GM18498 (cell line): ENCODE data around the gene SLC46A3.
"Not testable (repeated sequence)": the region's sequence is repeated elsewhere in the genome, so short reads cannot be mapped to it uniquely, and the experiment has no call there.

Source experiments
- ATAC-seq: cut with Tn5 transposase; IDR thresholded peaks from one replicate; pipeline ENCODE4 v1.9.1; 2021; ENCODE audit warnings: mild to moderate bottlenecking, moderate library complexity; ENCODE audit not compliant: unreplicated experiment

SLC46A3 gene, protein sequence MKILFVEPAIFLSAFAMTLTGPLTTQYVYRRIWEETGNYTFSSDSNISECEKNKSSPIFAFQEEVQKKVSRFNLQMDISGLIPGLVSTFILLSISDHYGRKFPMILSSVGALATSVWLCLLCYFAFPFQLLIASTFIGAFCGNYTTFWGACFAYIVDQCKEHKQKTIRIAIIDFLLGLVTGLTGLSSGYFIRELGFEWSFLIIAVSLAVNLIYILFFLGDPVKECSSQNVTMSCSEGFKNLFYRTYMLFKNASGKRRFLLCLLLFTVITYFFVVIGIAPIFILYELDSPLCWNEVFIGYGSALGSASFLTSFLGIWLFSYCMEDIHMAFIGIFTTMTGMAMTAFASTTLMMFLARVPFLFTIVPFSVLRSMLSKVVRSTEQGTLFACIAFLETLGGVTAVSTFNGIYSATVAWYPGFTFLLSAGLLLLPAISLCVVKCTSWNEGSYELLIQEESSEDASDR

DNA sequence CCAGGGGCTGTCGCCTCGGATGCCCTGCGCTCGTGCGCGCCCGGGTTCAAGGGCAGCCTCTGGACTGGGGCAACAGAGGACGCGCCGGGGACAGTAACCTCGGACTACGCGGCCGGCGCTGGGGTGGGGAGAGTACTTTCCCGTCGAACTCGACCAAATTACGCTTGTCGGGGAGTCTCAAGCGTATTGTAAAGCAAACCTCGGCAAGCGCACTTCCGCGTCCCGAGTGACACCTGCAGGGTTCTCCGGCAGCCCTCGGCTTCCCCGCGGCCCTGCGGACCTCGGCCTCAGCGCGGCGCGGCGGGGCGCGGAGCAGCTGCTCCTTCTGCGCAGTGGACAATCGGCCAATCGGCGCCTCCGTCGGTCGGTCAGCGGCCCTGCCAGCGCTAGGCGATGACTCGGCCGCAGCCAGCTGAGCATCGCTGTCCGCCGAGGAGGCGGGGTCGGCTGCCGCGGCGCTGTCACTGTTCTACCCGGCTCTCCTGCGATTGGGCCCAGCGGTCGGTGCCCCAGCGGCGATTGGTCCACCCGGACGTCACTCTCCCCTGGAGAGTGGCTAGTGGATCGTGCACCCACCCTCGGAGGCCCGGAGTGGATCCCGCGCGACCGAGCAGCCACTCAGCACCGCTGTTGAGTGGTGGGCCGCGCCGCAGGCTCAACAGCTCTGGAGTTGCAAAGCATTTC, at the start of gene SLC46A3:
TSS of gene SLC46A3 (minus strand) at position 428 of the 684 bp plus-strand sequence. CDS start 972 bp downstream, outside the sequence.
- ATAC-seq = peak; percentile 99

DNA sequence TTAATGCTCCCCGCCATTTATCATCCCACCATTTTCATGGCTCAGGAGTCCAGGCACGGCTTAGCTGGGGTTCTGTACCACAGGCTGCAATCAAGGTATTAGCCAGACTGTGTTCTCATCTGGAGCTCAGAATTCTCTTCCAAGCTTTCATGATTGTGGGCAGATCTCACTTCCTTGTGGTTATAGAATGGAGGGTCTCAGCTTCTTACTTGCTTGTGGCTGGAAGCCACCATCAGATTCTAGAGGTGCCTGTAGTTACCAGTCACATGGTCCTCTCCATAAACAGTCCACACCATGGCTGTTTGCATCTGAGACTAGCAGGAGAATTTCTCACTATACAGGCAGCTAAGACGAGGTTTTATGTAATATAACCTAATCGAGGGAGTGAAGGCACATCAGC, 45.1 kb upstream of the SLC46A3 start:
- ATAC-seq = no peak

DNA sequence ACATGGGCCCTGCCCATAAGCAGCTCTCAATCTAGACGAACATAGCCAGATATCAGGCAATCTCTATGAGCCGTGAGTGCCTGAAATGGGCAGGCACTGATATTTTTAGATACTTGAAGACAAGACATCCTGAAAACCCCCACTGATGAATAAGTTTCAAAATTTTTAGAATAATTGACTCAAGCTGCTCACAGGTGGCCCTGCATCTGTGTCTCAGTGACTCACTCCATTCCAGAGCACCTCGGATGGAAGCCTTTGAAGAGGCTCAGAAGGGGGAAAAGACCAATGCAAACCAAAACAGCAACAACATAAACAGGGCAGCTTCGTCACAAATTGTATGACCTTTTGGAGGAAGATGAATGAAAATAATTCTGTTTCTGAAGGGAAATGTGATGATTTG, 42.8 kb upstream of the SLC46A3 start:
- no peak for ATAC-seq

DNA sequence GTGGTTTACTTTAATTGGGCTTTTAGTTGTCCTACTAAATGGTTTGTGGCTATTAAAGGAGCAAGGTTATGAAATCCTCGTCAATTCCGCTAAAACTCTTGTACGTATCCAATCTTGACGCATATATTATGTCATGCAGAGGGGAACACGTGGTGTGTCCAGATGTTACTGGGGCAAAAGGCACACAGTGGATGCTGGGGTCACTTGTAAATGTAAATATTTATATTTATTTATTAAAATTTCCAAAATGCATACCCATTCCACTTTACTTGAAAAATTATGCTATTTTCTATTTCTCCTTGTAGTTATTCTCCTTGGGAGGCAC, 36.7 kb upstream of the SLC46A3 start:
- ATAC-seq = no peak

DNA sequence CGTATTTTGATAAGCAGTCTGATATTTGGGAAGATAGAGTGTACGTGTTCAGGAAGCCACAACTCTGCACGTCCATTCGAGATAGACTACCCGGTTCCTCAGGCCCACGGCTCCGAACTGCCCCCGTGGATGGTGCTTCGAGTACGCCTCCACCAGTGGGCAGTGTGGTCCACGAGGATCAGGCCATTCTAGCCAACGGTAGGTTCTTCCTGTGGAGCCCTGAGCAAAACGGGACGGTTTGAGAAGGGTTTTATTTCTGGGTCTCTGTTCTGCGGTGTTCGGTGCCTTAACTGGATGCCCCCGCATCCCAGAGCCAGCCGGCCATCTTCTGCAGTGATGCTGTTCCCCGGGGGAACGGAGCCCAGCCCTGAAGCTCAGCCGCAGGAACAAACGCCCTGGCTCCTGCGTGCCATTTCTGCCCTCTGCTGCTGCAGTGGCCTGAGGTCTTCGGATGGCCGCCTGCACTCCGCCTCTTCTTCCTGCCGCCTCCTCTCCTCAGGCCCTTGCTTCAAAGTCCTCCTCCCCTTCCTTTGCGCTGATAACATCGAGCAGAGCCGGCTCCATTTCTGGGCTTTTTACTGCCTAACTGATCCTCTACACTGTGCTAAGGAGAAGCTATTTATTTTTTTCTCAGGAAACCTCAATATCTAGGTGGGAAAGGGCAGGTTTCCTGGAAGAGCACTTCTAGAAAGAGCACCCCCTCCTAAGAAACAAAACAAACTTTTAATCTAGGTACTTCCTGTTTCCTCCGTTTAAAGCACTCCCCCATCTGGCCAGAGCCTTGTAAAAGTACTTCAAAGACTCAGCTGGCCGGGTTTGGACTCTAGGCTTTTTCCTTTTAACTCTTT, 36.2 kb upstream of the SLC46A3 start:
- ATAC-seq = no peak

DNA sequence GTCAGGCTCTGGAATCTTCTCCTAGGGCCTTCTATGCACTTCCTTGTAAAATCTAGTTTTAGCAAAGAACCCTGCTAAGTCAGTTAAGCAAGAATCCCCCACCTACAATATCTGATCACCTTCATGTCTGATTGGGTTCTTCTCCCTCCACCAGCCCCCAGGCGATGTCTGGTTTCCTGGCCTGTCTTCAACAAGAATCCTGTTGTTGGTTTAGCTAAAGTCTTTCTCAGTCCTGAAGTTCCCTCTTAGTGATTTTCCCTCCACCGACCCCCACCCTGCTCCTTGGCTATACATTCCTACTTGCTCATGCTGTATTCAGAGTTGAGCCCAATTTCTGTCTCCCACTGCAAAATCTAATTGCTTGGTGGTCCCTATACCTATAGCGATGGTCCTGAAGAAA, 35.2 kb upstream of the SLC46A3 start:
- ATAC-seq = no peak

DNA sequence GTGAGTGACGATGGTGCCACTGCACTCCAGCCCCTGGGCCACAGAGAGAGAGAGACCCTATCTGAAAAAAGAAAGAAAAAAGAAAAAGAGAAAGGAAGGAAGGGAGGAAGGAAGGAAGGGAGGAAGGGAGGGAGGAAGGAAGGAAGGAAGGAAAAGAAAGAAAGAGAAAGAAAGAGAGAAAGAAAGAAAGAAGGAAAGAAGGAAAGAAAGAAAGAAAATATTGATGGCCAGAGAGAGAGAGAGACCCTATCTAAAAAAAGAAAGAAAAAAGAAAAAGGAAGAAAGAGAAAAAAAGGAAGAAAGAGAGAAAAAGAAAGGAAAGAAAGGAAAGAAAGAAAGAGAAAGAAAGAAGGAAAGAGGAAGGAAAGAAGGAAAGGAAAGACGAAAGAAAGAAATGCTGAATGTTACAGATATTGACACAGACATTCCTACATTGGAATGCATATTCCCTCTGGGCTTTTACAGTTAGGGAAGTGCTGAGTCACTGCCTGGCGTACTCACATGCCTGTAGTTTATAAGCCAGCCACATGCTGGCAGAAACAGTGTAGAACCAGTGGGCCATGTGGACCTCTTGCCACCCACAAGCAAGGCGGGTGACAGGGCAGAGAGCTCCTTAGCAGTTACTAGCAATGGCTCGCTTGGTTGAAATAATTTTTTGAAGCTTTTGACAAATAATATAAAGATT, 34.6 kb upstream of the SLC46A3 start:
- ATAC-seq = no peak

DNA sequence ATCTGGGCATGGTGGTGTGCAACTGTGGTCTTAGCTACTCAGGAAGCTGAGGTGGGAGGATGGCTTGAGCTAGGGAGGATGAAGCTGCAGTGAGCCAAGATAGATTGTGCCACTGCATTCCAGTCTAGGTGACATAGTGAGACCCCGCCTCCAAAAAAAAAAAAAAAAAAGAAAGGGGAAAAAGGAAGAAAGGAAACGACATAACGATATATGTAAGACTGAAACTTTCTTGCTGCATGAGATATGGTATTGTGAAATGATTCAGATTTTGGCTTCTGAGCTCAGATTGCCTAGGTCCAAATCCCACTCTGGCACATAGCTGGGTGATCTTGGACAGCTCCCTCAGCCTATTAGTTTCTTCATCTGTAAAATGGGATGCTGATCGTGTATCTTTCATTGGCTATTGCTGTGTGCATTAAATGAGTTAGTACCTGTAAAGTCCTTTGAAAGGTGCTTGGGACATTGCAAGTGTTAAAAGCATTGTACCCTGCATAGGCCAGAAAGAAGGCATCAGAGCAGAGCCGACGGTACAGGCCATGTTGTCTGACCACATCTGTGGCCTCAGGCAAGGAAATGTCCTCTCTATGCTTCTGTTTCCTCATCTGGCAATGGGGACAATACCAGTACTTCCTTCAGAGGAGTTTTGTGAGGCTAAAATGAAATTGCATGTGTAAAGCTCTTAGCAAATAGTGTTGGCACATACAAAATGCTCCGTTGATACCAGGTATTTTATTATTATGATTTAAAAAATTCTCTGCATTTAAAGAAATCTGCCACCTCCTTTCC, 32.6 kb upstream of the SLC46A3 start:
- ATAC-seq = no peak

DNA sequence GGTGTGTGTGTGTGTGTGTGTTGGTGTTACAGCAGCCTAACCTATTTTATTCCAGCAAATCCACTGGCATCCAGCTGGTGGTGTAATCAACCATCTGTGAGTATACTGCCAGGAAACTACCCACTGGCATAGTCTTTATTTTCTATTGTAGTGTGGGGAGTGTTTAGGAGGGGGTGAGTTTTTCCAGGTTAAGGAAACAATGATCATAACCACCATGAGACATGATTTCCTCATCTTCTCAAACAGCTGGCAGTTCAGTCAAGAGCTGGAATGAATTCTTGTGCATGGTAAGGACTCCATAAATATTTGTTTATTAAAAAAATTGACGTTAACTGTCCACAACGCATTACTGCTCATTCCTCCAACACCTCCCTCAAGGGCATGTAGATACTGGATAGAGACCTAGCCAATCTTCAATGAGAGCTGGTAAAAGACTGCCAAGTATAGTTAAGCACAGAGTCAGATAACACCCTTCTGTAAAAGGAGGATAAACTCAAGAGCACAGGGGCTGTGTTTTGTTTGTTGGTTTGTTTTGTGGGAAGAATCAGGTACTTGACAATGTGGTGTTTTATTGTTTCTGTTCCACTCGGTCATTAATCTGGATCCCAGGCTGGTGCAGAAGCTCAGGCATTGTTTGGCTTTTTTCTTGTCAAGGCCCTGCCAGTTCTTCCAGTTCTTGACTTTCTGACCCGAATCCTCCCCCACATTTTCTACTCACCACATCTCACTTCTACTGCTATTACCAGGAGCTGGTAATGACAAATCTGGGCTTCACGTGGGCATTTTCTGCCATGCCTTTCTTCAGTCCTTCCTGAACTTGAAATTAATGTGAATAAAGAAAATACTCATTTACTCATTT, 31.6 kb upstream of the SLC46A3 start:
- no peak for ATAC-seq

DNA sequence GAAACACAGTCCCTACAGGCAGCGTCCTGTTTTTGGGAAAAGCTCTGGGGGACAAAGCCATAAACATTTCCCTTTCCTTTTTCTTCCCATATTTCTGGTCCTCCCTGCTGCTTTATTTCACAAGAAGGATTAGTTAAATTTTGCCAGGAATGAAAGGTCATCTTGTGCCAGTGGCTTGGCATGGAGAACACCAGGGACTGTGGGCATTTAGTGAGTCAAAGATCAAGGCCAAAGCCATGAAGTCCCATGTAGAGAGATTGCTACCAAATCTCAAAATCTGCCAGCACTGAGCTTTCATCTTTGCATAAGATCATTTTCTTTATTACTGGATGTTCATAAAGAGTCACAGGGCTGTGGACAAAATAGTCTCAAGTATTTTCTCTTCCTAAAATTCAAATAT, 29.1 kb upstream of the SLC46A3 start:
- ATAC-seq = no peak

DNA sequence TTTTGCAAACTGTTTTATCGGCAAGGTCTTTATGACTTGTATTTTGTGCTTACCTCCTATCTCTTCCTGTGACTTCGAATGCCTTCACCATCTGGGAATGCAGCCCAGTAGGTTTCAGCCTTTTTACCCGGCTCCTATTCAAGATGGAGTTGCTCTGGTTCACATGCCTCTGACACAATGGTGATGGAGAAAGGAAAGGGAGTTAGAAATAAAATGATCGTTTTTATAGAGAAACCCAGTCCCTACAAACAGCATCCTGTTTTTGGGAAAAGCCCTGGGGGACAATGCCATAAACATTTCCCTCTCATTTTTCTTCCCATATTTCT, 27.5 kb upstream of the SLC46A3 start:
- ATAC-seq = no peak

DNA sequence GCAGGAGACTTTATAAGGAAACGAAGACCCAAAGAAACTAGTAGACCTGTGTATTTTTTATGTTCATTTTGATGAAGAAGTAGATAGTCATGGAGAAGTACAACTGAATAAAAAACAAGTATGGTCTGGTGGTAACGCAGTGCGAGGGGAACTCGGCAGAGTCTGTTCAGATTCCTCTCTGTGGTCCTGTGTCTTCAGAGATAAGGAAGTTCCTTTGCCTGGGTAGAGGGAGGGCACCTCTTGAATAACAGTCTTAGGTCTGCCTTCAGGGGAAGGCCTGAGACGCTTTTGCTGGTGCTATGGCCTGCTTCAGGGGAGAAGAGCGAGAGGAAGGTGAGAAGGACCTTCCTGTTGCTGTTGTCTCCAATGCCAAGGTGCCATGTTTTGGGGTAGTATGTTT, 25.9 kb upstream of the SLC46A3 start:
- no peak for ATAC-seq

DNA sequence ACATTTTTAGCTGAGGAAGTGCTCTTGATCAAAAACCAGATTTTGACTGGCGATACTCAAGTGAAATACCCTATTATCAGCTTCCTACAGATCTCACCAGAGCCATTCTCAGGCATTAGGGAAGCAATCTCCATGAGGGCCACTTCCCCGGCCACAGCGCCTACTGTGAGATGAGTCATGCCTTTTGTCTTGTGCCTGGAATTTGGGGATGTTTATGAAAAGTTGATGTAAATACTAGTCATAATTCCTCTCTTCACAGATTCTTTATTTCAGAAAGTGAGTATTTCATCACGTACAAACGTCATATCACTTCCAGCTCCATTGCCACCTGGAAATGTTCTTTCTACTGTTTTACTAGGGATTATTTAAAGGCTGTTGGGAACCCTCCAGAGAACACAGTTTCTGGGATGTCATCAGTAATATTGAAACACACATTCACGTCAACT, 25.3 kb upstream of the SLC46A3 start:
- no peak for ATAC-seq

DNA sequence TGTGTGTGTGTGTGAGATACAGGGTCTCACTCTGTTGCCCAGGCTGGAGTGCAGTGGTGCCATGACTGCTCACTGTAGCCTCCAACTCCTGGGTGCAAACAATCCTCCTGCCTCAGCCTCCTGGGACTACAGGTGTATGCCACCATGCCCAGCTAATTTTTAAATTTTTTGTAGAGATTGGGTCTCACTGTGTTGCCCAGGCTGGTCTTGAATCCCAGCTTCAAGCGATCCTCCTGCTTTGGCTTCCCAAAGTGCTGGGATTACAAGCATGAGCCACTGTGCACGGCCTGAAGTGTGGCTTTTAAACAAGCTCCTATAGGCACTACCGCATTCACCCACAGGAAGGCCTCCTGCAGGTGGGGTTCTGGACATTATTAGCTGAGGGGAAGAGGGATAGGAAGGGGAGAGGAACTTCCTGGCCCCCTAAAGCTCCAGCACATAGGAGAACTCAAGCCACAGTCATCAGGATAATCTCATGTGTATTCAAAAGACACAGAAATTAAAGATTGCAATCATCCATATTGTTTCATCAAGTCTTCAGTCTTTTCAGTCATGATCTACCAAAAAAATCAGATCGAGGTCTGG, 24.8 kb upstream of the SLC46A3 start:
- no peak for ATAC-seq

DNA sequence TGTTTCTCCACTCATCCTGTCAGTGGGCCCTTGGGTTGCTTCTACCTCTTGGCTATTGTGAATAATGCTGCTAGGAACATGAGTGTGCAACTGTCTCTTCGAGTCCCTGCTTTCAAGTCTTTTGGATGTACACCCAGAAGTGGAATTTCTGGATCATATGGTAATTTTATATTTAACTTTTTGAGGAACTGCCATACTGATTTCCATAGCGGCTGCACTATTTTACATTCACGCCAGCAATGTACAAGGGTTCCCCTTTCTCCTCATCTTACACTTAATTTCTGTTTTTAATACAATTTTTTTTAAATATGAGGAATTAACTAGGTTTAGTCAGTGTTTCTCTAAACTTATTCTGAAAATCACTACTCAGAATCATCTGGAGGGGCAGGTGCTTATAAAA, 24.2 kb upstream of the SLC46A3 start:
- no peak for ATAC-seq

DNA sequence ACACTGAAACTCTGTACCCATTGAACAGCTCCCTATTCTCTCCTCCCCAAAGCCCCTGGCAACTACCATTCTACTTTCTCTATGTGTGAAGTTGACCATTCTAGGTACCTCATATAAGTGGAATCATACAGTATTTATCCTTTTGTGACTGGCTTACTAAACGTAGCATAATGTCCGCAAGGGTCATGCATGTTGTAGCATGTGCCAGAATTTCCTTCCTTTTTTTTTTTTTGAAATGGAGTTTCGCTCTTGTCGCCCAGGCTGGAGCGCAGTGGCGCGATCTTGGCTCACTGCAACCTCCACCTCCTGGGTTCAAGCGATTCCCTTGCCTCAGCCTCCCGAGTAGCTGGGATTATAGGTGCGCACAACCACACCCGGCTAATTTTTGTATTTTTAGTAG, 23.7 kb upstream of the SLC46A3 start:
- not testable (repeated sequence) for ATAC-seq

DNA sequence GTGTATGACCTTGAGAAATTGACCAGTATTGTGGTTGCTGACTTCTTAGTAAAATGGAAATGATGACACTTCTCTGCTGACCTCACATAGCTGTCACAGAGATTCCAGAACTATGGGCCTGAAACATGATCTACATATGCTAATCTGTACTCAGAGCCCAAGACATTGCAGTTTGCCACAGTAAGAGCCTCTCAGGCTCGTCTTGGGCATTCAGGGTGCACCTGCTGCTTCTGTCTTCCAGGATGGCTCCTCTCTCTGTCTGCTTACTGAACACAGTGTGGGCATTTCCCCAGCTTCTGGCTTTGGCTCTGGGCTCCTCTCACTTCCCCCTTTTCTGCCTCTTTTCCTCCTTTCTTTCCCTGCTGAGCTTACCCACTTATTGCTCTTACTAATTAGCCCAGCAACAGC, 22.3 kb upstream of the SLC46A3 start:
- no peak for ATAC-seq

DNA sequence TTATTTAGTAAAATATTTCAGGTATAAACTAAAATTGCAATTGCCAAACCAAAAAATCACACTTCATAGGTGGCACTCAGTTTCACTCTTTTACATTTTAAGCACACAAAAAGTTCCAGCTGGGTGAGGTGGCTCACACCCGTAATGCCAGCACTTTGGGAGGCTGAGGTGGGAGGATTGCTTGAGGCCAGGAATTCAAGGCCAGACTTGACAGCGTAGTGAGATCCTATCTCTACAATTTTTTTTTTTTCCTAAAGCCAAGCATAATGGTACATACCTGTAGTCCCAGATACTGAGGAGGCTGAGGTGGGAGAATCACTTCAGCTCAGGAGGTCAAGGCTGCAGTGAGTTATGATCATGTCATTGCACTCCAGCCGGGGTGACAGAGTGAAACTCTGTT, 20.6 kb upstream of the SLC46A3 start:
- ATAC-seq = no peak

DNA sequence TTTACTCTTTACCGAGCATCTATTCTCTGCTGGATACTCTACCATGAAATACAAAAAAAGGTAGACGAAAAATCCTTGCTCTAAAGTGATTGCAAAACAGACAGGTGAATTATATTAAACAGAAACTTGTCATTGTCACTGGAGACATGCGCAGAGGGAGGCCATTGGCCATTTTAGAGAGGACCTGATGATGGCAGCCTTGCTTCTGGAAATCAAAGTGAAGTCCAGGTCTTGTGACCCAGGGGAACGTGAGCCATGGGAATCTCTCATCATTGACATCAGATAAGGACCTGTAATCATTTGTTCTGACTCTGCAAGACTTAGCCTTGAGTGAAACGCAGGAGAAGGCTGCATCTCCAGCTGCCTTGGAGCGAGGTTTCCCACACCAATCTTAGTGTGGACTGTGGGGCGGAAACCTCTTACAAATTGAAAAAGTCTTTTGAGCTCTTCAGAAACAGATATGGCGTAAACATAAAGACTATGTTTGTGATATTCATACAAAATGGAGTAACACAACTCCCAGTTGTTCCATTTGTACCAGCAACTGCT, 16.8 kb upstream of the SLC46A3 start:
- no peak for ATAC-seq
